Stromal cell of bone marrow (primary cell): Measurements from ENCODE around the gene COX6B2.

Experiments
- DNase-seq: peaks from one replicate; pipeline ENCODE4 v3.0.0-alpha.2; 2012; ENCODE audit warnings: low read depth

The COX6B2 gene

DNA sequence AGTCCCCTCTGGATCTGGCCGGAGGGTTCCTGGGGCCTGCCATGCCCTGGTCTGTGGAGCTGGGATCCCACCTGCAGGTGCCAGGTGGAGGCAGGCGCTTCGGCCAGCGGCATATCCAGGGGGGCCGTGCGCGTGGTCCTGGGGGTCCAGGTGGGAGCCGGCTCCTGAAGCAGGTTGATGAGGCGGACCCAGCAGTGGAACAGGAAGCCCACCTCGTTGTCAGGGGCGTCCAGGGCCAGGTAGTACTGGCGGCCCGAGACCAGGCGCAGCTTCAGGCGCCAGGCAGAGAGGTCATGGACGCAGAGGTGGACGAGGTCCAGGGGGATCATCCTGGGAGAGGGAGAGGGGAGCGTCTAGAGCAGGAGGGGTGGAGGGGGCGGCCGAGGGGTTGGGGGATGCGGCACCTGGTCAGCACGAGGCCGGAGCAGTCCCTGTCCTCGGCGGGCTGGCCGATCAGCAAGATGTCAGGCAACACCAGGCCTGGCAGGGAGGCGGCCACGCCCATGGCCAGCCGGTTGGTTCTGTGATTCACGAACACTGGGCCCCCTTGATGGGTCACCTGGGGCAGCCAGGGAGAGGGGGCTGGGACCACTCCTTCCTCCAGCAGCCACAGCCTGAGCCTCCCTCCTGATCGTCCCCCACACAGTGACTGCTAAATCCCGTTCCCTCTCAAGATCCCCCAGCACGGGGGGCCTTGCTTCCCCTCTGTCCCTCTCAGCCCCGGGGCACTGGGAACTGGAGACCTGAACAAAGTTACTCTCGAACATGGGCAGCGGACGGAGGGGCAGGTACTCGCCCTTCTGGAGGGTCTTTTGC lies 7.9 kb upstream of the COX6B2 start:
- DNase-seq: no peak

DNA sequence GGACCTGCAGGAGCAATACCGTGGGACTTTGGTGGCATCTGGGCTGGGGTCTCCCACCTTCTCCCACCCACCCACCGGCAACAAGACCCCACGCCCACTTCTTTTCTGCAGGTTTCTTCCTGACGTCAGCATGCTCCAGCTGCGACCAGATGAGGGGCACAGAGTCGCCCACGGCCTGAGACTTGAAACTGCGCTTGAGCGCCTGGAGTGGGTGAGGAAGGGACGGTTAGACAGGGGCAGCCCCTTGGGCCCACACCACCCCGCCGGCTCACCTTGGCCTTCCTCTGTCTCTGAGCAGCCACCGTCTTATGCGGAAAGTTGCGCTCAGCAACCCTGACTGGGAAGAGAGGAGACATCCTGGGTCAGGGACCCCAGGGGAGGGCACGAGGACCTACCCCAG lies 6.4 kb upstream of the COX6B2 start:
- DNase-seq: no peak

DNA sequence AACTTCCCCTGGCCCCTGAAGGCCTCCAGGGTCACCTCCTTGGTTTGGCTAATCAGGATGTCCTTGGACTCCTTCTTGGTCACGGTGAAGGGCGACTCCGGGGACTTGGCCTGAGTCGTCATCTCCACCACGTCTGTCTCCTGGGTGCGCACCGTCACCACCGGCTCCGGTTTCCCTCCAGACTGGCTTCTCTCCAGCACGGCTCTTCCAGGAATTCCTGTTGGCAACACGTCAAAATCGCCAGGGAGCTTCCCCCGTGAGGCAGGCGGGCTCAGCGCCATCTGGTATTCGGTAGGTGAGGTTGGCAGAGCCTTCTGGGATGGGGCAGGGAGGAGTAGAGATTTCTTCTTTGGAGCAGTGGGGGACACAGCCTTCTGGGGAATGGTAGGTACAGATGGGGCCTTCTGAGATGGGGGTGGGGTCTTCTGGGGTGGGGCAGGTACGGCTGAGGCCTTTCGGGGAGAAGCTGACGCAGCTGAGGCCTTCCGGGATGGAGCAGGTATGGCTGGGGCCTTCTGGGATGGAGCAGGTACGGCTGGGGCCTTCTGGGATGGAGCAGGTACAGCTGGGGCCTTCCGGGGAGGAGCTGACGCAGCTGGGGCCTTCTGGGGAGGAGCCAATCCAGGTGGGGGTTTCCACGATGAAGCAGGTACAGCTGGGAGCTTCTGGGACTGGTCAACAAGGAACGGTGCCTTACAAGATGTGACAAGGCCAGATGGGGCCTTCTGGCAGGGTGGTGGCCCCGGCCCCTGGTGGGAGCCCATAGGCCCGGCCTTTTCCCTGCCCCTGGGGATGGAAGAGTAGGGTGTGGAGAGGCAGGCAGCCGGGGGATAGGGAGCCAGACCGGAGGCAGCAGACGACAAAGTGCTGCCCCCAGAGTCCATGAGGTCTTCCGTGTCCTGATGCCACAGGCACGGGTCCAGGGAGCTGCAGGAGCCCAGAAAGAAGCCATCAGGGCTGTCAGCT lies 4.7 kb upstream of the COX6B2 start:
- DNase-seq: no peak

DNA sequence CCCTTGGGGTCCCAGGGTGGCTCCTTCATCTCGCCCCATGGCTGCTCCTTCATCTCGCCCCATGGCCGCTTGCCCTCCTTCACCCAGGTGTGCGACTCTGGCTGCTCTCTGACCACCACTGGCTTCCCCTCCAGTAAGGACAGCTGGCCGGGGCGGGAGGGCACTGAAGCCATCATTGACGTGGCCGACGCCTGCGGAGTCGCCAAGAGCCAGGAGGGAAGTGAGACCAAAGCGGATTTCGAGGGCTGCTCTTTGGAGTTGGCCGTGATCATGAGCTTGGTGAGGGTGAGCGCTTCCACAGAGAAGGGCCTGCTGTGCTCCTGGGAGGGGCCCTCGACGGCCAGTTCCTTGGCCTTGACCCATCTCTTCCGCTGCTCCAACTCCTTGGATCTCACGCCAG lies 4.0 kb upstream of the COX6B2 start:
- no peak for DNase-seq

- no peak for DNase-seq
These were observed 798 bp upstream of the COX6B2 start for GRCh38 chr19:55355213-55355821.

DNA sequence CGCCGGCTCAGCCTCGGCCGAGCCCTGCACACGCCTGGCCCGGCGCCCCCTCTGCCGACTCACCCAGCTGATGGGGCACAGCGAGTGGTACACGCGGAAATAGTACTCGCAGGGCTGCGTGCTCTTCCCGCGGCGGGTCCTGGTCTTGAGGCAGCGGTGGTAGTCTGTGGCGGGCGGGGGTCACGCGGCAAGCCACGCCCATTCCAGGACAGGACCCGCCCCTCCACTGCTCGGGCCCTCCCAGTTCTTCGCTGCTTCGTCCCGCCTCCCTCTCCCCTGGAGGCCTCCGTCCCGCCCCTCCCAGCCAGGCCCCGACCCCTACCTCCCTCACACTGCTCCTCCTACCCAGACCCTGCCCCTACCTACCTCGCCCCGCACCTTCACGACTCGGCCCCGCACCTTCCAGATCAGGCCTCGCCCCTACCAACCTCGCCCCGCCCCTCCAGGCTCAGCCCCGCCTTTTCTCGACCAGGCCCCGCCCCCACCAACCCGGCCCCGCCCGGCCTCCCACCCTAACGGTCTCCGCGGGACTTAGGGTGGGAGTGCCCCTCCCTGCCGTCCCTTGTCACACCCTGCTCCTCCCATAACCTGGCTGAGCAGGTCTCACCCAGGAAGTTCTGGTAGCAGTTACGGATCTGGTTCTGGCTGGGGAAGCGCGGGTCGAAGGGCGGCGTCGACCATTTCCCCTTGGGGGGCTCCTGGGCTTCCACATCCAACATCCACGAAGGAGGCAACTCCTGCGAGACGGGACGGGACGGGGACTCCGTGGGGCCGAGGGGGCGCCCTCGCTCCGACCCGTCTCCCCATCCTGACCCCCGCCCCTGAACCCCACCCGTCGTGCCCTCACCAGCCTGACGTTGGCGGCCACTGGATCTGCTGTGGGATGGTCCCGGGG lies 469 bp downstream of the COX6B2 start:
- DNase-seq: no peak

- no peak for DNase-seq
These were observed 1.1 kb downstream of the COX6B2 start for GRCh38 chr19:55353356-55353802.

- no peak for DNase-seq
These were observed 1.9 kb downstream of the COX6B2 start for GRCh38 chr19:55352549-55353145.

DNA sequence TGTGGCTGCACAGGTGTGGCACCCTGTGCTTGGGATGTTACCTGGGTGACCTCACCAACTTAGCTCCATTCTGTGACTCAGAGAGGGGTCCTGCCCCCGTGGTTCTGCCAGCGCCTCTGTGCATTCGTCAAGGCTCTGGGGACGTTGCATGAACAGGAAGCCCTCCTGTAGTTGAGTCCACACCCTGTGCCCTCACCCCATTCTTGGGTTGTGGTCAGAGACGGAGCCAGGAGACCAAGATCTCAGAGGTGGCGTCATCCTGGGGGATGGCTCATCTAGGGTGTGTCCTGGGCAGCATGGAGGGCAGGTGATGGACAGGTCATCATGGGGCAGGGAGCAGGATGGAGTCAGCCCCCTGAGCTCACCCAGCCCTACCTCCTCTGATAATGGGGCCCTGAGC lies 2.5 kb downstream of the COX6B2 start:
- no peak for DNase-seq

DNA sequence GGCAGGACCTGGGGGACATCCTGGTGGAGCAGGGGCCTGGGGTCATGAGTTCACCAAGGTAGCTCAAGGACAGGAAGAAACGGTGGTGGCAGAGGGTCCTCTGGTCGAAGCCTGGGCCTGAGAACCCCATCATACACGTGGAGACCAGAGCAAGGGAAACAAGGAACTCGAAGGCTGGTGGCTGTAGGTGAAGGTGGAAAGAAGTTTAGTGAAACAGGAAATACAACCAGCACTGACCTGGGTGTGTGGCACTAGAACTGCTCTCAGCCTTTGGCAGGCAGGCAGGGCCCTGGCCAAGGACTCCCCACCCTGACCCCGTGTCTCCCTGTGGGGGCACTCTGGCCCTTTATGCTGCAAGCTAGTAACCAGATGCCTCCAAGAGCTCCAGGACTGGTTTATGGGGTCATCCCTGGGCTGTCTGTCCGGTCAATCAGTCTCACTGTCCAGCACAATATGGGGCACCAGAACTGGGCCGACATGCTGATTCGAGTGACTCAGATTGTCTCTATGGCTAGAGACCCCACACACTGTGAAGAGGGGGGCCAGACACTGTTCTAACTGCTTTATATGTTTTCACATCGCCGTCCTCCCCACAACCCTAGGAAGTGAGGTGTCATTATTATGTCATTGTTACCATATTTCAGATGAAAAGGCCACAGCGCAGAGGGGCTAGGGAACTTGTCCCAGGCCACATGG lies 3.8 kb downstream of the COX6B2 start:
- DNase-seq: no peak

DNA sequence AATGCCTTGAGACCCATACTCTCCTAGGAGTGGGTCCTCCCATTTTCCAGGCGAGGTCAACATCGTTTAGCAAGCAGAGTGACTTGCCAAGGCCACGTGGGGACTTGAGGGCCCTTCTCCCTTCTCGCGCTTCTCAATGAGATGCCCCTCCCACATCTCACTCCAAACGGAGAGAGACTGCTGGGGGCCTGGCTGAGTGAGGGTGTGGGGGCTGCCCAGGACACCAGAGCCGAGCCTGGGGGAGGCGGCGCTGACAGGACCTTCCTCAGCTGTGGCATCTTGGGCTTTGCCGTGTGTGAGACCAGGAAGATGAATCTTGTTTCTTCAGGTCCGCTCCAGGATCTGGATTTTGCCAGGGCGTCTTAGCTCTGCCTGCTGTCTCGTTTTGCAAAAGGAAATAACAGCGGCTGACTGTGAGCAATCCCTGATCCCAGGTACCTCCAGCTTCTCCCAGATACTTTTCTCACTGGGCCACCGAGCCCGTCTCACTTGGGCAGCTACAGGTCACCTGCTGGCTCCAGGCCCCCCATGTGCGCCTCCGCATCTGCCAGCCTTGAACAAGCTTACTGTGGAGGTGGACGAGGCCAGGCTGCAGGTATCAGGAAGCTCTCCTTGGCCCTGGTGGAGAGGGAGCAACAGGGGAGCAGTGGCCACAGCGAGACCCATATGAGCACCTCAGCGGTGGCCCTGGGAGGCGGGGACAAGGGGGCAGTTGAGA lies 6.0 kb downstream of the COX6B2 start:
- DNase-seq: no peak

- no peak for DNase-seq
These were observed 7.0 kb downstream of the COX6B2 start for GRCh38 chr19:55347442-55348009.

GRCh38 chr19:55346725-55347441 lies 7.6 kb downstream of the COX6B2 start:
- DNase-seq: no peak

DNA sequence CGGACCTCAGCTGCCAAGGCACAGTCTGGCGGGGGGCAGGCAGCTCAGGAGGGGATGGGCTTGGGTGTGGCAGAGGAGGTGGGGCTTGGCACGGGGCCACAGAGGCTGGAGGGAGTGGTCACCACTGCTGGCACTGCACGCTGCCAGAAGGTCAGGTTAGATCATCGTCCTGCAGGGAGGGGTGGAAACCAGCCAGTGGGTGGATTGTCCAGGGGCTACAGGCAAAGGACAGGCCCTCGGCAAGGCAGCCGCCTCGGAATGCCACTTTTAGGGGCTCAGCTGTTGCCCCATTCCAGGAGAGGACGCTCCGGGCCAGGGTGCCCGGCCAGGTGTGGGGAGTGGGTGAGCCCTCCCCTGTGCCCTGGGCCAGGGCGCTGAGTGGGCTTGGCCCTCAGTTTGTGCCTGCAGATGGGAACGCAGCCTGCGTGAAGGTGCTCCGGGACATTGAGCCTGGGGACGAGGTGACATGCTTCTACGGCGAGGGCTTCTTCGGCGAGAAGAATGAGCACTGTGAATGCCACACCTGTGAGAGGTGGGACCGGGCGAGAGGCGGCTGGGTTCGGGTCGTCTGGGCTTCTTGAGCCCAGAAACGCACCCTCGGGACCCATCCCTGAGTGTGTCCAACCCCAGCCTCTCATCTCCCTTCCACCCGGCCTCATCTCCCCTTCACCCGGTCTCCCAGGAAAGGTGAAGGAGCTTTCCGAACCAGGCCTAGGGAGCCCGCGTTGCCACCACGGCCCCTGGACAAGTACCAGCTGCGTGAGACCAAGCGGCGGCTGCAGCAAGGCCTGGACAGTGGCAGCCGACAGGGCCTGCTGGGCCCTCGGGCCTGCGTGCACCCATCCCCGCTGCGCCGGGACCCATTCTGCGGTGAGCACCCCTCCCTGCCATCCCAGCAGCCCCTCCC lies 8.4 kb downstream of the COX6B2 start:
- DNase-seq: no peak

DNA sequence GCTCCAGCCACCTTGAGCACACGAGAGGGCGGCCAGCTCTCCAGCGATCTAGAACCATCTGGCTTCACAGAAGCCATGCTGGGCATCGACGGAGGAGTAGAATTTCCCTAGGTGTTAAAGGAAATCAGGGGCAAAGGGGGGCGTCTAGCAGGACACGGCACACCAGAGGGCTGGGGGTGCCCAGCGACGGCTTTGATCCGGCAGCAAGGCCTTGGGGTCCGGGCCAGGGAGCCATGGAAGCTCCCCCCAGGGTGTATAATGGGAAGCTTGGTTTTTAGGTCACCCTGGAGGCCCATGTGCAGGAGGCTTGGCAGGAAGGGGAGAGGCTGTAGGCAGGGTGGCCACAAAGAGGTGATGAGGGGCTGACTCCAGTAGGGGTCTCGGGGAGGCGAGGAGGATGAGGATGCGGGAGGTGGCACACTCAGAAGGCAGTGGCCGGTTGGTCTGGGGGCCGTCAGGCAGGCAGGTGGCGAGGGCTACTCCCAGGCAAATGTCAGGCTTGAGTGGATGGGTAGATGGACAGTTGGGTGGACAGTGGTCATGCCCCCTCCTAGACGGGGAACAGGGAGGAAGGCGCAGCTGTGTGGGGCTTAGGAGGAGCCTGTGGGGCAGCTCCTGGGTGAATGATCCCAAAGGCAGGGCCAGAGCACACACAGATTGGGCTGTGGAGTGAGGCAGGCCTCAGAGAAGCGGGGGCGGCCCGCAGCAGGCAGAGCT lies 9.3 kb downstream of the COX6B2 start:
- no peak for DNase-seq

GRCh38 chr19:55344444-55344843 lies 10.1 kb downstream of the COX6B2 start:
- DNase-seq: no peak
